ENCODE data around the gene IL6.
"Not testable (repeated sequence)": the region's sequence is repeated elsewhere in the genome, so short reads cannot be mapped to it uniquely, and the experiment has no call there.

GRCh38 chr7:22707026-22707691 is 19.8 kb upstream of the IL6 start:
- TF ChIP-seq EZH2 (IDR thresholded peaks at IDR 0.05; ENCODE audit: borderline replicate concordance, low read depth, low read length, severe bottlenecking): not testable (repeated sequence)
- TF ChIP-seq, protein P1, sequence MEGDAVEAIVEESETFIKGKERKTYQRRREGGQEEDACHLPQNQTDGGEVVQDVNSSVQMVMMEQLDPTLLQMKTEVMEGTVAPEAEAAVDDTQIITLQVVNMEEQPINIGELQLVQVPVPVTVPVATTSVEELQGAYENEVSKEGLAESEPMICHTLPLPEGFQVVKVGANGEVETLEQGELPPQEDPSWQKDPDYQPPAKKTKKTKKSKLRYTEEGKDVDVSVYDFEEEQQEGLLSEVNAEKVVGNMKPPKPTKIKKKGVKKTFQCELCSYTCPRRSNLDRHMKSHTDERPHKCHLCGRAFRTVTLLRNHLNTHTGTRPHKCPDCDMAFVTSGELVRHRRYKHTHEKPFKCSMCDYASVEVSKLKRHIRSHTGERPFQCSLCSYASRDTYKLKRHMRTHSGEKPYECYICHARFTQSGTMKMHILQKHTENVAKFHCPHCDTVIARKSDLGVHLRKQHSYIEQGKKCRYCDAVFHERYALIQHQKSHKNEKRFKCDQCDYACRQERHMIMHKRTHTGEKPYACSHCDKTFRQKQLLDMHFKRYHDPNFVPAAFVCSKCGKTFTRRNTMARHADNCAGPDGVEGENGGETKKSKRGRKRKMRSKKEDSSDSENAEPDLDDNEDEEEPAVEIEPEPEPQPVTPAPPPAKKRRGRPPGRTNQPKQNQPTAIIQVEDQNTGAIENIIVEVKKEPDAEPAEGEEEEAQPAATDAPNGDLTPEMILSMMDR (IDR thresholded peaks at IDR 0.05; ENCODE audit: borderline replicate concordance, extremely low read depth, low read length, poor library complexity, severe bottlenecking): not testable (repeated sequence)

Measured in DND-41 (cell line).